ENCODE results near the gene DCHS1. TPM values are rescaled to one million over a fixed set of nuclear protein-coding genes. Genes with fewer than 3 reads are reported as not detected.

The DCHS1 gene
- total and polyA plus RNA-seq, 9 of the 15 experiments (the other 6 are each of a cell fraction or from before 2014, with no cell fraction given) = 0.04 to 0.49 (median 0.14) TPM; not detected in 2

- no peak for TF ChIP-seq ZNF766 (CRISPR knock-in tag; conservative IDR thresholded peaks at IDR 0.05)
- peak; percentile 22; the same call in 1 of the 2 replicates for TF ChIP-seq MTA1 (IDR thresholded peaks at IDR 0.05; ENCODE audit: borderline replicate concordance)
- TF ChIP-seq ZNF143 (CRISPR knock-in tag; IDR thresholded peaks at IDR 0.05) = 0 out of 2 replicates have a peak, but pooled peaks have one; percentile 47
- 0 out of 2 replicates have a peak, but pooled peaks have one; percentile 41 for TF ChIP-seq ZBED1 (IDR thresholded peaks at IDR 0.05)
- TF ChIP-seq ZNF184 (CRISPR knock-in tag; IDR thresholded peaks at IDR 0.05) = no peak
- TF ChIP-seq ZNF695 (CRISPR knock-in tag; IDR thresholded peaks at IDR 0.05) = no peak
- peak; percentile 49; the same call in 1 of the 2 replicates for TF ChIP-seq ZSCAN32 (CRISPR knock-in tag; IDR thresholded peaks at IDR 0.05)
- no peak for TF ChIP-seq CC2D1A (IDR thresholded peaks at IDR 0.05)
- no peak for TF ChIP-seq DLX4 (CRISPR knock-in tag; IDR thresholded peaks at IDR 0.05)
- no peak for TF ChIP-seq SLC30A9 (CRISPR knock-in tag; IDR thresholded peaks at IDR 0.05)
- no peak for TF ChIP-seq YBX1 (IDR thresholded peaks at IDR 0.05)
- no peak for TF ChIP-seq ZNF41 (CRISPR knock-in tag; conservative IDR thresholded peaks at IDR 0.05)
- peak; percentile 90 for TF ChIP-seq ETV5 (CRISPR knock-in tag; IDR thresholded peaks at IDR 0.05; ENCODE audit: low read depth)
- no peak; the same call in 1 of the 2 replicates for TF ChIP-seq ZNF354B (CRISPR knock-in tag; IDR thresholded peaks at IDR 0.05)
- no peak for TF ChIP-seq PTBP1 (IDR thresholded peaks at IDR 0.05; ENCODE audit: low read depth, low read length)
- TF ChIP-seq SNIP1 (IDR thresholded peaks at IDR 0.05; ENCODE audit: low read depth) = peak; percentile 63; the same call in 1 of the 2 replicates
- TF ChIP-seq NR2C1 (IDR thresholded peaks at IDR 0.05) = no peak
- TF ChIP-seq NR2C1 (tag; IDR thresholded peaks at IDR 0.05) = no peak
- peak; percentile 51; the same call in 1 of the 2 replicates for TF ChIP-seq RREB1 (CRISPR knock-in tag; IDR thresholded peaks at IDR 0.05)
- 0 out of 2 replicates have a peak, but pooled peaks have one; percentile 2 for TF ChIP-seq TAL1 (IDR thresholded peaks at IDR 0.05)
- peak; percentile 86; the same call in 1 of the 2 replicates for TF ChIP-seq ZNF12 (CRISPR knock-in tag; IDR thresholded peaks at IDR 0.05)
- peak; percentile 63; the same call in 1 of the 2 replicates for TF ChIP-seq CBFB (CRISPR knock-in tag; IDR thresholded peaks at IDR 0.05)
- no peak; the same call in 1 of the 2 replicates for TF ChIP-seq SOX6 (IDR thresholded peaks at IDR 0.05)
- peak; percentile 80 for TF ChIP-seq MYC (IDR thresholded peaks at IDR 0.05; ENCODE audit: low read depth, low read length)
- peak; percentile 79; the same call in 1 of the 2 replicates for TF ChIP-seq MYC (CRISPR knock-in tag; IDR thresholded peaks at IDR 0.05; ENCODE audit: borderline replicate concordance, low read depth)
- TF ChIP-seq SP1 (CRISPR knock-in tag; IDR thresholded peaks at IDR 0.05) = peak; percentile 82
Measured at GRCh38 chr11:6612213-6613041, 43.2 kb downstream of the DCHS1 start, which contains the start of gene TAF10 (continued).

Measured in K562 (cell line).